DND-41 (cell line): Measurements from ENCODE around the gene MISP3.
A peak's percentile ranks its signal among the peaks of the same experiment; 100 is the strongest.

ENCODE experiments used
- ATAC-seq: fragments of 200-7000 bp; cut with Tn5 transposase; 3 replicates; pipeline ENCODE4 v1.9.1; 2021; ENCODE audit warnings: low read depth; ENCODE audit not compliant: insufficient read depth
- DNase-seq: peaks from one replicate; pipeline ENCODE4 v3.0.0-alpha.2; 2020
- H2AFZ ChIP-seq: 2 replicates; pipeline ENCODE4 v1.6.0; 2012; ENCODE audit warnings: low read depth, low read length
- H3K27ac ChIP-seq: 2 replicates; pipeline ENCODE4 v1.5.1; 2012; ENCODE audit warnings: low read length, inconsistent platforms
- H3K27me3 ChIP-seq: fragments of 200-600 bp; sonication (generic); 2 replicates; pipeline ENCODE4 v1.6.0; 2012; ENCODE audit warnings: low read length, mild to moderate bottlenecking, inconsistent platforms; ENCODE audit not compliant: insufficient read depth, poor library complexity
- H3K36me3 ChIP-seq: 2 replicates; pipeline ENCODE4 v1.5.1; 2012; ENCODE audit warnings: low read length, inconsistent platforms; ENCODE audit not compliant: insufficient read depth
- H3K4me1 ChIP-seq: 2 replicates; pipeline ENCODE4 v1.5.1; 2012; ENCODE audit warnings: mild to moderate bottlenecking, low read length; ENCODE audit not compliant: insufficient read depth
- H3K4me2 ChIP-seq: 2 replicates; pipeline ENCODE4 v1.6.0; 2012; ENCODE audit warnings: mild to moderate bottlenecking, moderate library complexity, low read length, inconsistent platforms; ENCODE audit not compliant: insufficient read depth
- H3K4me3 ChIP-seq, 2 experiments: fragments of 200-600 bp in 1 of 2; shearing (Covaris generic) in 1 of 2; 2 replicates each; pipeline ENCODE4 v1.5.1; 2012 to 2016; ENCODE audit warnings: inconsistent platforms in 2 of 2, low read length in 2 of 2, mild to moderate bottlenecking in 2 of 2, low read depth in 1 of 2, moderate library complexity in 1 of 2
- H3K79me2 ChIP-seq: 2 replicates; pipeline ENCODE4 v1.6.0; 2012; ENCODE audit warnings: low read length, inconsistent platforms; ENCODE audit not compliant: insufficient read depth
- H3K9ac ChIP-seq: 2 replicates; pipeline ENCODE4 v1.6.0; 2012; ENCODE audit warnings: low read depth, mild to moderate bottlenecking, inconsistent platforms, low read length, moderate library complexity
- H3K9me3 ChIP-seq: 2 replicates; pipeline ENCODE4 v1.5.1; 2012; ENCODE audit warnings: low read length, moderate library complexity, mild to moderate bottlenecking, inconsistent platforms; ENCODE audit not compliant: insufficient read depth, severe bottlenecking
- H4K20me1 ChIP-seq: 2 replicates; pipeline ENCODE4 v1.6.0; 2012; ENCODE audit warnings: low read length; ENCODE audit not compliant: insufficient read depth
- CTCF ChIP-seq: IDR thresholded peaks from 2 replicates; pipeline ENCODE4 v1.5.1; 2012; ENCODE audit warnings: borderline replicate concordance, low read length, moderate library complexity, mild to moderate bottlenecking; ENCODE audit not compliant: poor library complexity, severe bottlenecking; ENCODE audit errors: extremely low read depth
- EZH2 ChIP-seq: IDR thresholded peaks from 3 replicates; pipeline ENCODE4 v1.6.1; 2012; ENCODE audit warnings: borderline replicate concordance, low read depth, mild to moderate bottlenecking, moderate library complexity, low read length, inconsistent platforms; ENCODE audit not compliant: severe bottlenecking

MISP3 gene

GRCh38 chr19:14027856-14028450, 44.6 kb upstream of the MISP3 start, which contains the start of gene RLN3:
Gene RLN3 (plus strand): TSS chr19:14028148. CDS start chr19:14028205, 57 bp downstream.
- peaks cover 8% of the 10 kb centered on the region for H3K79me2 ChIP-seq
- no peaks in the 10 kb centered on the region for H3K27me3 ChIP-seq
- H4K20me1 ChIP-seq = peaks cover 3% of the 10 kb centered on the region; the same call in 1 of the 2 replicates
- no peak within 1 kb of the TSS for H3K4me2 ChIP-seq
- ATAC-seq (no peak), DNase-seq (no peak)
- TF ChIP-seq CTCF (no peak), EZH2 (no peak)
- no peak within 1 kb of the TSS for H3K9ac ChIP-seq
- no peak within 1 kb of the TSS for H3K27ac ChIP-seq
- 0 out of 2 replicates have a peak, but pooled peaks cover 6% of the 10 kb centered on the region for H3K36me3 ChIP-seq
- no peak within 1 kb of the TSS for H2AFZ ChIP-seq
- H3K4me1 ChIP-seq = peaks cover 22% of the 10 kb centered on the region
- no peaks in the 10 kb centered on the region for H3K9me3 ChIP-seq
- no peak within 1 kb of the TSS for H3K4me3 ChIP-seq

GRCh38 chr19:14028901-14029300, 43.7 kb upstream of the MISP3 start:
- H3K27ac ChIP-seq = no peak overlapping the region
- H3K4me2 ChIP-seq = no peak overlapping the region
- ATAC-seq (no peak), DNase-seq (no peak)
- peaks cover 8% of the 10 kb centered on the region for H3K79me2 ChIP-seq
- no peak overlapping the region for H2AFZ ChIP-seq
- no peak overlapping the region for H3K4me3 ChIP-seq
- no peaks in the 10 kb centered on the region for H3K27me3 ChIP-seq
- H3K4me1 ChIP-seq = peaks cover 27% of the 10 kb centered on the region
- H3K9ac ChIP-seq = no peak overlapping the region
- TF ChIP-seq CTCF = no peak
- no peaks in the 10 kb centered on the region for H3K9me3 ChIP-seq
- peaks cover 3% of the 10 kb centered on the region; the same call in 1 of the 2 replicates for H4K20me1 ChIP-seq
- 0 out of 2 replicates have a peak, but pooled peaks cover 6% of the 10 kb centered on the region for H3K36me3 ChIP-seq

- peak overlapping the region; percentile 84 for H3K27ac ChIP-seq
These were observed 41.4 kb upstream of the MISP3 start for GRCh38 chr19:14030997-14031718.

More at GRCh38 chr19:14030997-14031718, 41.4 kb upstream of the MISP3 start:
- Histone ChIP-seq H3K36me3 (0 out of 2 replicates have a peak, but pooled peaks cover 6% of the 10 kb centered on the region), H3K4me2 (peak overlapping the region; percentile 79), H4K20me1 (peaks cover 3% of the 10 kb centered on the region; the same call in 1 of the 2 replicates), H3K9ac (peak overlapping the region; percentile 73), H3K79me2 (peaks cover 8% of the 10 kb centered on the region), H2AFZ (peak overlapping the region; percentile 76), H3K9me3 (no peaks in the 10 kb centered on the region), H3K27me3 (no peaks in the 10 kb centered on the region), H3K4me3 (peak overlapping the region; percentile 31 to 60; a peak in 3 of 4 replicates), H3K4me1 (peaks cover 27% of the 10 kb centered on the region)
- DNase-seq = no peak
- no peak for TF ChIP-seq EZH2
- no peak for TF ChIP-seq CTCF
- ATAC-seq = no peak
